CD4-positive, alpha-beta T cell (primary cell): Measurements from ENCODE around the gene KPNA3. TPM values are rescaled to one million over a fixed set of nuclear protein-coding genes. Genes with fewer than 3 reads are reported as not detected.
"Not testable (repeated sequence)": the region's sequence is repeated elsewhere in the genome, so short reads cannot be mapped to it uniquely, and the experiment has no call there.

Experiments used
- ATAC-seq: fragments of 200-7000 bp; cut with Tn5 transposase; one replicate; pipeline ENCODE4 v1.10.0; 2022; ENCODE audit warnings: mild to moderate bottlenecking; ENCODE audit not compliant: poor library complexity
- CTCF ChIA-PET: fragments of 350-600 bp; sonication (Branson Sonifier 250); formaldehyde crosslinking; loops from one replicate; lab custom pipeline; 2021; ENCODE audit warnings: antibody characterized with exemption, inconsistent platforms; lab: Charles Lee
- POLR2A ChIA-PET: fragments of 350-600 bp; sonication (Branson Sonifier 250); formaldehyde crosslinking; loops from one replicate; lab custom pipeline; 2021; ENCODE audit warnings: antibody characterized with exemption, inconsistent platforms; lab: Charles Lee
- DNase-seq, 14 experiments: peaks; one replicate each; pipeline ENCODE4 v3.0.0-alpha.2; 2013 to 2020; ENCODE audit warnings: mixed read lengths in 2 of 14
- H3K27ac ChIP-seq, 2 donors: one replicate each; pipeline versions ENCODE4 v1.5.1 to v1.7.0; 2013; ENCODE audit warnings: low read length in 2 of 2, low read depth in 1 of 2, mild to moderate bottlenecking in 1 of 2
- H3K27me3 ChIP-seq, 2 experiments: 1 replicate in 1 of 2; 2 replicates in 1 of 2; pipeline versions ENCODE4 v1.6.1 to v1.7.0; 2013; ENCODE audit warnings: low read length in 2 of 2, control low read depth in 1 of 2, mild to moderate bottlenecking in 1 of 2, moderate library complexity in 1 of 2; ENCODE audit not compliant: insufficient read depth in 2 of 2, control insufficient read depth in 1 of 2
- H3K36me3 ChIP-seq: one replicate; pipeline ENCODE4 v1.6.1; 2013; ENCODE audit warnings: low read length, control low read depth; ENCODE audit not compliant: insufficient read depth
- H3K4me1 ChIP-seq: one replicate; pipeline ENCODE4 v1.6.1; 2013; ENCODE audit warnings: low read length, control low read depth; ENCODE audit not compliant: insufficient read depth
- H3K4me3 ChIP-seq: one replicate; pipeline ENCODE4 v1.5.1; 2013; ENCODE audit warnings: mild to moderate bottlenecking, low read length, moderate library complexity
- H3K9me3 ChIP-seq, 2 experiments: 1 replicate in 1 of 2; 2 replicates in 1 of 2; pipeline versions ENCODE4 v1.6.1 to v1.7.0; 2013; ENCODE audit warnings: low read length in 2 of 2, mild to moderate bottlenecking in 2 of 2, control low read depth in 1 of 2, moderate library complexity in 1 of 2; ENCODE audit not compliant: control insufficient read depth in 1 of 2, insufficient read depth in 1 of 2
- H3K27ac Mint-ChIP-seq: one replicate; pipeline ENCODE4 v1.8.0; 2020; ENCODE audit warnings: mixed read lengths
- H3K27me3 Mint-ChIP-seq: one replicate; pipeline ENCODE4 v1.8.0; 2021; ENCODE audit warnings: mixed read lengths
- H3K36me3 Mint-ChIP-seq: one replicate; pipeline ENCODE4 v1.8.0; 2021; ENCODE audit warnings: low read depth, mixed read lengths
- H3K4me1 Mint-ChIP-seq: one replicate; pipeline ENCODE4 v1.8.0; 2021; ENCODE audit warnings: low read depth, mixed read lengths
- H3K4me3 Mint-ChIP-seq: one replicate; pipeline ENCODE4 v1.8.0; 2020; ENCODE audit warnings: mild to moderate bottlenecking, mixed read lengths
- H3K9me3 Mint-ChIP-seq: one replicate; pipeline ENCODE4 v1.8.0; 2020; ENCODE audit warnings: mixed read lengths
- CTCF ChIP-seq: fragments of 200-600 bp; IDR thresholded peaks from one replicate; pipeline ENCODE4 v1.8.0; 2022; ENCODE audit warnings: antibody characterized with exemption, mild to moderate bottlenecking
- intact Hi-C, 2 experiments: fragments of 100-400 bp; cut with DNase I in 1 of 2; cut with micrococcal nuclease in 1 of 2; formaldehyde crosslinking; loops; one replicate each; pipeline versions ENCODE4 v1.15.1 to v1.9.0; 2023 to 2025; cut with DNase I, micrococcal nuclease
- total RNA-seq, 174 experiments: library from RNA in 2 of 174; stranded (reverse) in 2 of 174; gene quantifications; one replicate each; pipeline ENCODE4 v1.2.3 and lab custom pipeline; 2021 to 2026

KPNA3 gene
- total RNA-seq, 2 experiments from 2014 or later, result 15.7 to 17.3 TPM

DNA sequence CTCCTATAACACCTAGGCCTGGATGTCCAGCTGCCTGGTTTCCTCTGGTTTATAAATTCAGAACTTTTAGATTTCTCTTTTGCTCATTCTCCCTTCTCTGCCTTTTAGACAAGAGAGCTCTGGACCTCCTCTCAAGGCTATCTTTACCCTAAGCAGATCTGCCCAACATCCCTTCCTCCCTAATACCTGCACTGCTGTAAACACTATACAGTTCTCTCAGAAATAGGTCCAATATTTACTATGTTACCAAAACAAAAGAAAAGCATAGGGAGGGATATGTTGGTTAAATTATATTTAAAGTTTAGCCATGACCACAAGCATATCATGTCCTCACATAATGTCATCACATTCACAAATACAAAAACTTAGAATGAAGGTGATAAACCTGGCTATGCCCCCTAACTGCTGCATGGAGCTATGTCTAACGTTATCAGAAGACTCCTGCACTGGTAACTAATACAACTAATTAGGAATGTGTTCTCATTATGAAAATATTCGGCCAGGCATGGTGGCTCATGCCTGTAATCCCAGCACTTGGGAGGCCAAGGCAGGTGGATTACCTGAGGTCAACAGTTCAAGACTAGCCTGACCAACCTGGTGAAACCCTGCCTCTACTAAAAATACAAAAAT, 18.0 kb downstream of the KPNA3 start:
- CTCF ChIA-PET, result interaction anchor here (1.4 kb wide), 1 partner anchor 104 kb away, joined by 3 read pairs; no protein-coding TSS in a partner anchor
- H3K4me1 Mint-ChIP-seq, result peaks cover 51% of the 10 kb centered on the region
- Histone ChIP-seq H3K36me3 (no peaks in the 10 kb centered on the region), H3K9me3 (no peaks in the 10 kb centered on the region), H3K4me1 (peaks cover 5% of the 10 kb centered on the region), H3K27me3 (no peaks in the 10 kb centered on the region), H3K27ac (no peak overlapping the region), H3K4me3 (no peak overlapping the region)
- H3K36me3 Mint-ChIP-seq, result peaks cover 4% of the 10 kb centered on the region
- intact Hi-C loops, result no loop called here
- H3K9me3 Mint-ChIP-seq, result no peaks in the 10 kb centered on the region
- POLR2A ChIA-PET, result no interaction called here
- no peak overlapping the region for H3K27ac Mint-ChIP-seq
- DNase-seq (no peak), ATAC-seq (no peak)
- H3K4me3 Mint-ChIP-seq, result no peak overlapping the region
- no peak for TF ChIP-seq CTCF
- H3K27me3 Mint-ChIP-seq, result no peaks in the 10 kb centered on the region

DNA sequence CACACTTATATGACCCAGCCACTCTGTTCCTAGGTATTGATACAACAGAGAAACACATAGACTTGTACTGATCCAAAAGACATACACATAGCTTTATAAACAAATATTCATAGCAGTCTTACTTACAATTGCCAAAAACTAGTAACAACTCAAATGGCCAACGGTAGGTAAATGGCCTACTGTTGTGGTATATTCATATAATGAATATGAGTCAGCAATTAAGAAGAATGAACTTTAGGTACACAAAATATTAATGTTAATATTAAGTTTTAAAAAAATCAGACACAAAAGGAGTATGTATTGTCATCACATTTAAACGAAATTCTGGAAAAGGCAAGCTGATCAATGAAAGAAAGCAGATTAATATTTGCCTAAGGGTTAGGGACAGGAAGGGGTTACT, 19.7 kb downstream of the KPNA3 start:
- H3K9me3 Mint-ChIP-seq, result no peaks in the 10 kb centered on the region
- H3K4me3 Mint-ChIP-seq, result no peak overlapping the region
- peaks cover 48% of the 10 kb centered on the region for H3K4me1 Mint-ChIP-seq
- no peak overlapping the region for H3K27ac ChIP-seq
- H3K27ac Mint-ChIP-seq, result no peak overlapping the region
- H3K9me3 ChIP-seq, result no peaks in the 10 kb centered on the region
- intact Hi-C loops, result no loop called here
- ChIA-PET POLR2A (no interaction called here), CTCF (no interaction called here)
- H3K27me3 ChIP-seq, result no peaks in the 10 kb centered on the region
- ATAC-seq (no peak), DNase-seq (no peak)
- H3K4me3 ChIP-seq, result no peak overlapping the region
- no peaks in the 10 kb centered on the region for H3K27me3 Mint-ChIP-seq
- peaks cover 5% of the 10 kb centered on the region for H3K4me1 ChIP-seq
- H3K36me3 ChIP-seq, result no peaks in the 10 kb centered on the region
- H3K36me3 Mint-ChIP-seq, result peaks cover 4% of the 10 kb centered on the region
- TF ChIP-seq CTCF, result no peak

GRCh38 chr13:49761811-49762210, 30.7 kb downstream of the KPNA3 start:
- H3K4me3 ChIP-seq, H3K27ac Mint-ChIP-seq, H3K27me3 Mint-ChIP-seq, H3K27ac ChIP-seq, ATAC-seq, CTCF ChIA-PET, H3K36me3 ChIP-seq, H3K27me3 ChIP-seq, H3K9me3 Mint-ChIP-seq, POLR2A ChIA-PET, H3K4me3 Mint-ChIP-seq, intact Hi-C loops, DNase-seq: not testable (repeated sequence)
- peaks cover 15% of the 10 kb centered on the region for H3K4me1 ChIP-seq
- Mint-ChIP-seq H3K4me1 (peaks cover 59% of the 10 kb centered on the region), H3K36me3 (peaks cover 36% of the 10 kb centered on the region)
- H3K9me3 ChIP-seq, result peaks cover 0 to 10% of the 10 kb centered on the region in 2 experiments

DNA sequence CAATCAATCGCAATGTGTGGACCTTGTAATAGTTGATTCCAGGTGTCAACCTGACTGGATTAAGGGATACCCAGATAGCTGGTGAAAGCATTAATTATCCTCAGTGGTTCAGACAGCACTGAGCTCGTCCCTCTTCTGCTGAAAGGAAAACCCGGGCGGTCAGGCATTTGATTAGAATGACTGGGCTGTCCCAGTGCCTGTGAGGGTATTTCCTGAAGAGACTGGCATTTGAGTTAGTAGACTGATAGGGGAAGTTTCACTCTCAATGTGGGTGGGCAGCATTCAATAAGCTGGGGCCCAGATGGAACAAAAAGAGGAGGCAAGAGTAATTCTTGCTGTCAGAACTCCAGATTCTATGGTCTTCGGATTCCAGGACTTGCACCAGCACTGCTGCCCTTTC, 31.9 kb downstream of the KPNA3 start:
- Mint-ChIP-seq H3K4me3 (no peak overlapping the region), H3K27ac (peak overlapping the region; percentile 34), H3K4me1 (peaks cover 56% of the 10 kb centered on the region), H3K36me3 (peaks cover 33% of the 10 kb centered on the region), H3K27me3 (no peaks in the 10 kb centered on the region), H3K9me3 (no peaks in the 10 kb centered on the region)
- intact Hi-C loops, result no loop called here
- no peak for TF ChIP-seq CTCF
- POLR2A ChIA-PET, result interaction anchor here (1.5 kb wide), 1 partner anchor 11 kb away, joined by 3 read pairs; no protein-coding TSS in a partner anchor
- H3K4me1 ChIP-seq, result peaks cover 15% of the 10 kb centered on the region
- ATAC-seq, result no peak
- no peaks in the 10 kb centered on the region for H3K27me3 ChIP-seq
- H3K36me3 ChIP-seq, result no peaks in the 10 kb centered on the region
- CTCF ChIA-PET, result no interaction called here
- no peak overlapping the region for H3K27ac ChIP-seq
- H3K4me3 ChIP-seq, result no peak overlapping the region
- H3K9me3 ChIP-seq, result peaks cover 0 to 10% of the 10 kb centered on the region in 2 experiments
- DNase-seq, result no peak
